H9 (cell line): ENCODE data around the gene GALNS. TPM values are rescaled to one million over a fixed set of nuclear protein-coding genes. Genes with fewer than 3 reads are reported as not detected.
A peak's percentile ranks its signal among the peaks of the same experiment; 100 is the strongest.

Experiments
- DNase-seq: peaks from one replicate; pipeline ENCODE4 v3.0.0-alpha.2; 2017
- H2AFZ ChIP-seq: one replicate; pipeline ENCODE4 v1.6.1; 2013; ENCODE audit warnings: mild to moderate bottlenecking, low read length, control low read depth, moderate library complexity
- H2AK5ac ChIP-seq: 2 replicates; pipeline ENCODE4 v1.6.1; 2013; ENCODE audit warnings: low read length, control low read depth, mixed read lengths; ENCODE audit not compliant: insufficient read length
- H2BK120ac ChIP-seq: one replicate; pipeline ENCODE4 v1.6.1; 2013; ENCODE audit warnings: low read depth, mild to moderate bottlenecking, low read length, control low read depth, inconsistent platforms; ENCODE audit not compliant: poor library complexity, severe bottlenecking
- H2BK12ac ChIP-seq: 2 replicates; pipeline ENCODE4 v1.6.1; 2013; ENCODE audit warnings: low read length, control low read depth, mixed read lengths, low read depth; ENCODE audit not compliant: insufficient read length
- H2BK15ac ChIP-seq: 2 replicates; pipeline ENCODE4 v1.6.1; 2013; ENCODE audit warnings: low read depth, low read length, control low read depth
- H2BK20ac ChIP-seq: one replicate; pipeline ENCODE4 v1.6.1; 2013; ENCODE audit warnings: low read depth, mild to moderate bottlenecking, low read length, control low read depth, inconsistent platforms; ENCODE audit not compliant: poor library complexity, severe bottlenecking
- H2BK5ac ChIP-seq: 2 replicates; pipeline ENCODE4 v1.6.1; 2013; ENCODE audit warnings: low read length, control low read depth, mixed read lengths; ENCODE audit not compliant: insufficient read length
- H3K14ac ChIP-seq: 2 replicates; pipeline ENCODE4 v1.6.1; 2013; ENCODE audit warnings: low read length, control low read depth; ENCODE audit not compliant: insufficient read depth
- H3K18ac ChIP-seq: 2 replicates; pipeline ENCODE4 v1.6.1; 2013; ENCODE audit warnings: low read depth, mild to moderate bottlenecking, mixed read lengths, low read length, control low read depth; ENCODE audit not compliant: insufficient read length
- H3K23ac ChIP-seq: 2 replicates; pipeline ENCODE4 v1.6.1; 2013; ENCODE audit warnings: low read length, control low read depth, mixed read lengths, low read depth; ENCODE audit not compliant: insufficient read length
- H3K23me2 ChIP-seq: 2 replicates; pipeline ENCODE4 v1.6.1; 2013; ENCODE audit warnings: low read depth, mild to moderate bottlenecking, mixed read lengths, low read length, control low read depth; ENCODE audit not compliant: insufficient read length, poor library complexity, severe bottlenecking
- H3K27ac ChIP-seq: 2 replicates; pipeline ENCODE4 v1.5.1; 2013; ENCODE audit warnings: low read length, control low read depth, mixed read lengths, low read depth; ENCODE audit not compliant: insufficient read length
- H3K27me3 ChIP-seq: 2 replicates; pipeline ENCODE4 v1.6.1; 2013; ENCODE audit warnings: low read length, control low read depth, inconsistent platforms; ENCODE audit not compliant: insufficient read depth
- H3K4ac ChIP-seq: 2 replicates; pipeline ENCODE4 v1.6.1; 2013; ENCODE audit warnings: low read depth, mild to moderate bottlenecking, control low read depth, inconsistent platforms, low read length, moderate library complexity
- H3K4me1 ChIP-seq: 2 replicates; pipeline ENCODE4 v1.6.1; 2013; ENCODE audit warnings: low read length, control low read depth, inconsistent platforms; ENCODE audit not compliant: insufficient read depth
- H3K4me2 ChIP-seq: 2 replicates; pipeline ENCODE4 v1.6.1; 2013; ENCODE audit warnings: low read length, control low read depth, mixed read lengths; ENCODE audit not compliant: insufficient read length, insufficient read depth
- H3K56ac ChIP-seq: 2 replicates; pipeline ENCODE4 v1.6.1; 2013; ENCODE audit warnings: low read depth, mild to moderate bottlenecking, mixed read lengths, low read length, control low read depth; ENCODE audit not compliant: insufficient read length
- H3K79me1 ChIP-seq: 2 replicates; pipeline ENCODE4 v1.6.1; 2013; ENCODE audit warnings: low read depth, mild to moderate bottlenecking, moderate library complexity, low read length, control low read depth, inconsistent platforms; ENCODE audit not compliant: insufficient read depth, poor library complexity, severe bottlenecking
- H3K79me2 ChIP-seq: 2 replicates; pipeline ENCODE4 v1.6.1; 2013; ENCODE audit warnings: low read length, control low read depth, inconsistent platforms; ENCODE audit not compliant: insufficient read depth
- H3K9ac ChIP-seq: 2 replicates; pipeline ENCODE4 v1.6.1; 2013; ENCODE audit warnings: low read length, control low read depth, mixed read lengths; ENCODE audit not compliant: insufficient read length; ENCODE audit errors: extremely low read depth
- H3K9me3 ChIP-seq: one replicate; pipeline ENCODE4 v1.6.1; 2013; ENCODE audit warnings: low read depth, low read length, inconsistent platforms; ENCODE audit not compliant: control insufficient read depth
- H3T11ph ChIP-seq: one replicate; pipeline ENCODE4 v1.6.1; 2013; ENCODE audit warnings: mild to moderate bottlenecking, low read length, control low read depth, inconsistent platforms
- H4K20me1 ChIP-seq: one replicate; pipeline ENCODE4 v1.6.1; 2013; ENCODE audit not compliant: control insufficient read depth, insufficient read length, insufficient read depth
- H4K5ac ChIP-seq: 2 replicates; pipeline ENCODE4 v1.6.1; 2013; ENCODE audit warnings: low read depth, mild to moderate bottlenecking, mixed read lengths, low read length, control low read depth; ENCODE audit not compliant: insufficient read length
- H4K8ac ChIP-seq: replicated peaks from 2 replicates; pipeline ENCODE4 v1.6.1; 2013; ENCODE audit warnings: low read length, control low read depth, mixed read lengths, low read depth; ENCODE audit not compliant: insufficient read length
- H4K91ac ChIP-seq: 2 replicates; pipeline ENCODE4 v1.6.1; 2013; ENCODE audit warnings: low read depth, mild to moderate bottlenecking, moderate library complexity, mixed read lengths, low read length, control low read depth; ENCODE audit not compliant: insufficient read length
- H3K27ac Mint-ChIP-seq, 3 experiments: 2 replicates in 2 of 3; 3 replicates in 1 of 3; pipeline ENCODE4 v1.8.0; 2020 to 2021; ENCODE audit warnings: mixed read lengths in 3 of 3, mild to moderate bottlenecking in 1 of 3, moderate library complexity in 1 of 3
- H3K27me3 Mint-ChIP-seq: 2 replicates; pipeline ENCODE4 v1.8.0; 2021; ENCODE audit warnings: low read depth, mild to moderate bottlenecking, moderate library complexity, mixed read lengths
- H3K36me3 Mint-ChIP-seq, 3 experiments: 2 replicates in 2 of 3; 3 replicates in 1 of 3; pipeline ENCODE4 v1.8.0; 2020 to 2021; ENCODE audit warnings: low read depth in 3 of 3, mixed read lengths in 3 of 3; ENCODE audit not compliant: insufficient read depth in 1 of 3
- H3K4me1 Mint-ChIP-seq, 2 experiments: 2 replicates each; pipeline ENCODE4 v1.8.0; 2020; ENCODE audit warnings: mixed read lengths in 2 of 2
- H3K4me3 Mint-ChIP-seq, 2 experiments: 2 replicates in 1 of 2; 3 replicates in 1 of 2; pipeline ENCODE4 v1.8.0; 2020 to 2021; ENCODE audit warnings: mild to moderate bottlenecking in 2 of 2, mixed read lengths in 2 of 2, moderate library complexity in 1 of 2
- H3K9me3 Mint-ChIP-seq, 2 experiments: 2 replicates in 1 of 2; 3 replicates in 1 of 2; pipeline ENCODE4 v1.8.0; 2020; ENCODE audit warnings: mild to moderate bottlenecking in 2 of 2, mixed read lengths in 2 of 2, moderate library complexity in 1 of 2
- WGBS: extraction: QIAGEN DNeasy Blood & Tissue Kit; methylation state at CpG from one replicate; pipeline ENCODE4 v1.1.7; 2013; ENCODE audit warnings: missing lambda C conversion rate, low lambda C conversion rate, mixed read lengths; ENCODE audit not compliant: insufficient read length; ENCODE audit errors: extremely low coverage; 5-methylcytosine and 5-hydroxymethylcytosine counted together
- total RNA-seq: library from RNA; stranded (reverse); gene quantifications from 2 replicates; pipeline ENCODE4 v1.2.1, GENCODE V29; 2021
- TF ChIP-seq, protein P1 (sequence below): fragments of 200-600 bp; sonication (generic); conservative IDR thresholded peaks from 3 replicates; pipeline ENCODE4 v1.8.0; 2021; ENCODE audit warnings: antibody characterized with exemption, mild to moderate bottlenecking

GALNS gene
- total RNA-seq, 1 experiment from 2014 or later, result 20.3 TPM

DNA sequence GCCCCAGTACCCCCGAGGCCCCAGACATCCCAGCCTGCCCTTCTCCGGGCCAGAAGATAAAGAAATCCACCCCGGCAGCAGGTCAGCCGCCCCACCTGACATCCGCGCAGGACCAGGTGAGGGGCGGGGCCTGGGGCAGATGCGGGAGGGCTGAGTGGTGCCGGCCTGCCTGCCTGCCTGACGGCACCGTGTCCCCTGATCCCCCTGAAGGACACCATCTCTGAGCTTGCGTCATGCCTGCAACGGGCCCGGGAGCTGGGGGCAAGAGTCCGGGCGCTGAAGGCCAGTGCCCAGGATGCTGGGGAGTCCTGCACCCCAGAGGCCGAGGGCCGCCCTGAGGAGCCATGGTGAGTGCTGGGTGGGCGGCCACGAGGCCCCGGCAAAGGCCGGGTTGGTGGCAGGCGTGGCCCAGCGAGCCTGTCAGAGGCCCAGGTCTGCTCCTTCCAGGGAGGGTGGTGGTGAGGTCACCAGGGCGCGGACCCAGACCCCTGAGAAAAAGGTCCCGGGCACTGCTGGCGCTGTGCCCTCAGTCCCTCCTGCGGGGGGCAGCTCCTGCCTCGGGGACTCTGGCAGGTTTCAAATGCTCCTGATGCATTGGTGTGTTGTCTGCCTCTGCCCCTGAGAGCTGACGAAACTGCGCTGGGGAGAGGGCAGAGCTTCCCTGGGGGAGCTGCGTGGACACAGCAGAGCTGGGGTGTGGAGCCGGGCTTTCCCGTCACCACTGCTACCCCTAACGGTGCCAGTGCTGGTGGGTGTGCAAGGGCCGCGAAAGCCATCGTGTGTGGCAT, 52.0 kb downstream of the GALNS start:
- Histone ChIP-seq H3K56ac (no peak overlapping the region), H3T11ph (no peak overlapping the region), H3K18ac (peak overlapping the region; percentile 40), H4K91ac (no peak overlapping the region), H3K9me3 (no peaks in the 10 kb centered on the region), H3K14ac (peak overlapping the region; percentile 74), H2AK5ac (no peak overlapping the region), H3K9ac (peak overlapping the region; percentile 83), H2AFZ (no peak overlapping the region), H3K23me2 (peaks cover 14% of the 10 kb centered on the region), H3K23ac (no peak overlapping the region), H2BK12ac (no peak overlapping the region), H3K4ac (no peak overlapping the region), H3K4me1 (no peaks in the 10 kb centered on the region), H3K4me2 (peak overlapping the region; percentile 81), H4K5ac (no peak overlapping the region), H4K20me1 (no peaks in the 10 kb centered on the region), H3K79me2 (peaks cover 3% of the 10 kb centered on the region; the same call in 1 of the 2 replicates), H2BK5ac (no peak overlapping the region), H2BK15ac (no peak overlapping the region), H2BK120ac (no peak overlapping the region), H2BK20ac (no peak overlapping the region), H4K8ac (no peak overlapping the region), H3K79me1 (peaks cover 6% of the 10 kb centered on the region), H3K27ac (no peak overlapping the region), H3K27me3 (no peaks in the 10 kb centered on the region)
- TF ChIP-seq, protein P1, sequence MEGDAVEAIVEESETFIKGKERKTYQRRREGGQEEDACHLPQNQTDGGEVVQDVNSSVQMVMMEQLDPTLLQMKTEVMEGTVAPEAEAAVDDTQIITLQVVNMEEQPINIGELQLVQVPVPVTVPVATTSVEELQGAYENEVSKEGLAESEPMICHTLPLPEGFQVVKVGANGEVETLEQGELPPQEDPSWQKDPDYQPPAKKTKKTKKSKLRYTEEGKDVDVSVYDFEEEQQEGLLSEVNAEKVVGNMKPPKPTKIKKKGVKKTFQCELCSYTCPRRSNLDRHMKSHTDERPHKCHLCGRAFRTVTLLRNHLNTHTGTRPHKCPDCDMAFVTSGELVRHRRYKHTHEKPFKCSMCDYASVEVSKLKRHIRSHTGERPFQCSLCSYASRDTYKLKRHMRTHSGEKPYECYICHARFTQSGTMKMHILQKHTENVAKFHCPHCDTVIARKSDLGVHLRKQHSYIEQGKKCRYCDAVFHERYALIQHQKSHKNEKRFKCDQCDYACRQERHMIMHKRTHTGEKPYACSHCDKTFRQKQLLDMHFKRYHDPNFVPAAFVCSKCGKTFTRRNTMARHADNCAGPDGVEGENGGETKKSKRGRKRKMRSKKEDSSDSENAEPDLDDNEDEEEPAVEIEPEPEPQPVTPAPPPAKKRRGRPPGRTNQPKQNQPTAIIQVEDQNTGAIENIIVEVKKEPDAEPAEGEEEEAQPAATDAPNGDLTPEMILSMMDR, result no peak
- peak overlapping the region; percentile 82 to 86 for H3K4me3 Mint-ChIP-seq
- peaks cover 0 to 3% of the 10 kb centered on the region in 2 experiments; a peak in 1 of 4 replicates for H3K4me1 Mint-ChIP-seq
- peaks cover 17 to 53% (median 47%) of the 10 kb centered on the region in 3 experiments for H3K36me3 Mint-ChIP-seq
- DNase-seq, result peak; percentile 65
- no peaks in the 10 kb centered on the region for H3K9me3 Mint-ChIP-seq
- H3K27ac Mint-ChIP-seq, result peak overlapping the region in 2 of 3 experiments; percentile 73 to 92; a peak in 3 of 7 replicates
- WGBS, result no CpG with 5 or more reads among the region's 39 CpGs
- H3K27me3 Mint-ChIP-seq, result no peaks in the 10 kb centered on the region; the same call in 1 of the 2 replicates
